Vagina (tissue), 2 donors: Measurements from ENCODE around the gene OTULINL.

ENCODE experiments used
- CTCF ChIP-seq, 3 experiments: fragments of 450-650 bp in 2 of 3; fragments of 200-600 bp in 1 of 3; sonication (generic) in 1 of 3; IDR thresholded peaks; one replicate each; pipeline ENCODE4 v1.5.1; 2017 to 2019; ENCODE audit warnings: antibody characterized with exemption in 3 of 3, mild to moderate bottlenecking in 2 of 3, moderate library complexity in 2 of 3
- POLR2A ChIP-seq, 2 donors: fragments of 450-650 bp; IDR thresholded peaks; one replicate each; pipeline ENCODE4 v1.6.1; 2017; ENCODE audit warnings: antibody characterized with exemption in 2 of 2, mild to moderate bottlenecking in 2 of 2, moderate library complexity in 2 of 2

- TF ChIP-seq POLR2A (IDR thresholded peaks at IDR 0.05) (no peak), CTCF (IDR thresholded peaks at IDR 0.05) (no peak)
Observed at GRCh38 chr5:14617441-14617840, 35.8 kb downstream of the OTULINL start.
